Measurements from ENCODE around the gene FNBP1. TPM values are rescaled to one million over a fixed set of nuclear protein-coding genes. Genes with fewer than 3 reads are reported as not detected.
"Not testable (repeated sequence)": the region's sequence is repeated elsewhere in the genome, so short reads cannot be mapped to it uniquely, and the experiment has no call there.

FNBP1 gene
- total RNA-seq, 4 donors from 2014 or later: 13.3 to 30.0 (median 17.9) TPM

- in situ Hi-C loops (cut with MboI; ENCODE audit: low sequenced_read_pairs in 4 of 4): no loop called here
- Histone ChIP-seq H3K36me3 (peaks cover 0 to 11% of the 10 kb centered on the region in 2 donors), H3K4me1 (peaks cover 0 to 3% of the 10 kb centered on the region in 2 donors), H3K4me3 (no peak overlapping the region), H3K27ac (no peak overlapping the region), H3K27me3 (no peaks in the 10 kb centered on the region), H3K9me3 (no peaks in the 10 kb centered on the region)
- ATAC-seq: no peak
- TF ChIP-seq POLR2A (IDR thresholded peaks at IDR 0.05) (no peak), CTCF (IDR thresholded peaks at IDR 0.05 in 4 of 5, conservative IDR thresholded peaks at IDR 0.05 in 1 of 5) (no peak)
- intact Hi-C loops (cut with DNase I; ENCODE audit: low total_unique reads): loop anchor here (10.0 kb wide), 1 partner anchor 47 kb away; no protein-coding TSS in a partner anchor
- peak; percentile 19 to 25 for DNase-seq
Observed at GRCh38 chr9:129981180-129981907, 61.6 kb downstream of the FNBP1 start.

GRCh38 chr9:129980224-129980623 lies 62.8 kb downstream of the FNBP1 start:
- H3K27me3 ChIP-seq; H3K4me3 ChIP-seq; ATAC-seq; H3K4me1 ChIP-seq; H3K27ac ChIP-seq; H3K9me3 ChIP-seq; in situ Hi-C loops (cut with MboI; ENCODE audit: low sequenced_read_pairs in 4 of 4); DNase-seq: not testable (repeated sequence)
- peaks cover 0 to 21% of the 10 kb centered on the region in 2 donors for H3K36me3 ChIP-seq
- intact Hi-C loops (cut with DNase I; ENCODE audit: low total_unique reads): loop anchor here (10.0 kb wide), 1 partner anchor 45 kb away; no protein-coding TSS in a partner anchor

- H3K4me3 ChIP-seq: no peak overlapping the region
- intact Hi-C loops (cut with DNase I; ENCODE audit: low total_unique reads) (no loop called here), in situ Hi-C loops (cut with MboI; ENCODE audit: low sequenced_read_pairs in 4 of 4) (no loop called here)
- H3K27me3 ChIP-seq: no peaks in the 10 kb centered on the region
- H3K4me1 ChIP-seq: no peaks in the 10 kb centered on the region
- DNase-seq: no peak
- no peak for TF ChIP-seq CTCF (IDR thresholded peaks at IDR 0.05 in 4 of 5, conservative IDR thresholded peaks at IDR 0.05 in 1 of 5)
- TF ChIP-seq POLR2A (IDR thresholded peaks at IDR 0.05): no peak
- no peak for ATAC-seq
- no peaks in the 10 kb centered on the region for H3K9me3 ChIP-seq
- no peak overlapping the region for H3K27ac ChIP-seq
- H3K36me3 ChIP-seq: peaks cover 0 to 30% of the 10 kb centered on the region in 2 donors
Observed at GRCh38 chr9:129979071-129979745, 63.8 kb downstream of the FNBP1 start.

- ATAC-seq (no peak), DNase-seq (no peak)
- no peak overlapping the region for H3K4me3 ChIP-seq
- in situ Hi-C loops (cut with MboI; ENCODE audit: low sequenced_read_pairs in 4 of 4) (no loop called here), intact Hi-C loops (cut with DNase I; ENCODE audit: low total_unique reads) (no loop called here)
- H3K4me1 ChIP-seq: peaks cover 0 to 8% of the 10 kb centered on the region in 2 donors
- no peak overlapping the region for H3K27ac ChIP-seq
- peaks cover 0 to 37% of the 10 kb centered on the region in 2 donors for H3K36me3 ChIP-seq
- no peaks in the 10 kb centered on the region for H3K9me3 ChIP-seq
- no peak for TF ChIP-seq CTCF (IDR thresholded peaks at IDR 0.05 in 4 of 5, conservative IDR thresholded peaks at IDR 0.05 in 1 of 5)
- no peak for TF ChIP-seq POLR2A (IDR thresholded peaks at IDR 0.05)
- H3K27me3 ChIP-seq: no peaks in the 10 kb centered on the region
Observed at GRCh38 chr9:129972816-129973215, 70.2 kb downstream of the FNBP1 start.
